D721Med (cell line): ENCODE measurements around the gene HNRNPA2B1.

Source experiments
- DNase-seq: peaks from one replicate; pipeline ENCODE4 v3.0.0; 2011; ENCODE audit warnings: low spot score; ENCODE audit not compliant: insufficient read length
- FAIRE-seq: peaks from 2 replicates; lab custom pipeline; 2011; peaks lifted over from hg19 to GRCh38; lab: Jason Lieb, UNC
- TF ChIP-seq, protein P1 (sequence below): IDR thresholded peaks from 2 replicates; pipeline ENCODE4 v1.5.1; 2012; ENCODE audit warnings: mild to moderate bottlenecking, control low read depth; ENCODE audit not compliant: insufficient read depth; ENCODE audit errors: missing control alignments

Gene HNRNPA2B1

DNA sequence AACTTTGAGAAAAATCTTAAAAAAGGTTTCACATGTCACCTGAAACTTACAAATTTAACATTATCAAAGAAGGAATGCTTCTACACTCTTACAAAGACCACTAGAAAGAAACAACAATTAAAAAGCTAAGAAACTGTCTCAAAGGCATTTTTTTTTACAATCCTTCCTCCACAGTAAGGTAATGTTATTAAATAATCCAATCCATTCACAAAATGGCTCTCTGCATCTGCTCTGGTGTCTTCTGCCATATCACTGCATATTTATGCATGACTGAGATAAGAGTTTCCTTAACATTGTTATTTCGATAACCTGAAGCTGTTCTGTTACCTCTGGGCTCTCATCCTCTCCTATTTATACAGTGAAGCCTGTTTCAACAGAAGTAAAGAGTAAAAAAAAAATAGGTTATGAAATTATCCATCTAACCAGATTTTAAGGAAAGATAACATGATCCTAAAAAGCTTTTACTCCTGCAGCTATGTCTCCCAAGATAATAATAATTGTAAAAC lies 8.5 kb downstream of the HNRNPA2B1 start:
- DNase-seq (no peak), FAIRE-seq (no peak)

DNA sequence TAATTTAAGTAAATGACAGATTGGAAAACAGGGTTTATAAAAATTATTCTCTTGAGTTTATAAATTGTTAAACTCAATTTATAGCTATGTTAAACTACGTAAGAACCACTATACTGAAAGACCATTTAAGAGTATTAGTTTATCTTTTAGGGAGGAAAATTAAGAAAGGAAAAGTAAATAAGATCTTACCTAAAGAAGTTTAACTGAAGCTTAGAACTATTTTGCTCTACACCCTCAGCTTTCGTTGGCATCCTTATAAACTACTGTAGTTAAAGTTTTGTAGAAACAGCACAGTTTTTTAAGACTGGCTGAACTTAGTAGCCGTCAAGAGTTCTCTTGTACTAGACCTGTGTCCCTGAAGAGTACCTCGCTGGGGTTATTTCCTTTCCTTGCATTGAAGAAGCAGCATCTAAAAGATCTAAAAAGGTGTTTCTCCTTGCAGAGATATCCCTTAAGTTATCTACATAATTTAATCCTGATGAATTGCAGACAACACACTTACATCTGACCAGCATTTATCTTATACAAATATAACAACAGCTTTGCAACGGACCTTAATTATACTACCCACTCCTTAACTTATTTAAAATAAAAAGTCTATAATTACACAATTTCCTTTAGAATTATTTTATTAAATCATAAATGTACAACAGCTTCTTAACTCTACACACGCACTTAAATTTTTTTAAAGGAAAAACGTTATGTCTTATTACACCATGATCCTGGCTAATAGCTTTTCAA lies 9.1 kb downstream of the HNRNPA2B1 start:
- FAIRE-seq (no peak), DNase-seq (no peak)
- TF ChIP-seq, protein P1, sequence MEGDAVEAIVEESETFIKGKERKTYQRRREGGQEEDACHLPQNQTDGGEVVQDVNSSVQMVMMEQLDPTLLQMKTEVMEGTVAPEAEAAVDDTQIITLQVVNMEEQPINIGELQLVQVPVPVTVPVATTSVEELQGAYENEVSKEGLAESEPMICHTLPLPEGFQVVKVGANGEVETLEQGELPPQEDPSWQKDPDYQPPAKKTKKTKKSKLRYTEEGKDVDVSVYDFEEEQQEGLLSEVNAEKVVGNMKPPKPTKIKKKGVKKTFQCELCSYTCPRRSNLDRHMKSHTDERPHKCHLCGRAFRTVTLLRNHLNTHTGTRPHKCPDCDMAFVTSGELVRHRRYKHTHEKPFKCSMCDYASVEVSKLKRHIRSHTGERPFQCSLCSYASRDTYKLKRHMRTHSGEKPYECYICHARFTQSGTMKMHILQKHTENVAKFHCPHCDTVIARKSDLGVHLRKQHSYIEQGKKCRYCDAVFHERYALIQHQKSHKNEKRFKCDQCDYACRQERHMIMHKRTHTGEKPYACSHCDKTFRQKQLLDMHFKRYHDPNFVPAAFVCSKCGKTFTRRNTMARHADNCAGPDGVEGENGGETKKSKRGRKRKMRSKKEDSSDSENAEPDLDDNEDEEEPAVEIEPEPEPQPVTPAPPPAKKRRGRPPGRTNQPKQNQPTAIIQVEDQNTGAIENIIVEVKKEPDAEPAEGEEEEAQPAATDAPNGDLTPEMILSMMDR, result no peak

More for the DNA sequence above, 8.5 kb downstream of the HNRNPA2B1 start:
- TF ChIP-seq, protein P1, result no peak

DNA sequence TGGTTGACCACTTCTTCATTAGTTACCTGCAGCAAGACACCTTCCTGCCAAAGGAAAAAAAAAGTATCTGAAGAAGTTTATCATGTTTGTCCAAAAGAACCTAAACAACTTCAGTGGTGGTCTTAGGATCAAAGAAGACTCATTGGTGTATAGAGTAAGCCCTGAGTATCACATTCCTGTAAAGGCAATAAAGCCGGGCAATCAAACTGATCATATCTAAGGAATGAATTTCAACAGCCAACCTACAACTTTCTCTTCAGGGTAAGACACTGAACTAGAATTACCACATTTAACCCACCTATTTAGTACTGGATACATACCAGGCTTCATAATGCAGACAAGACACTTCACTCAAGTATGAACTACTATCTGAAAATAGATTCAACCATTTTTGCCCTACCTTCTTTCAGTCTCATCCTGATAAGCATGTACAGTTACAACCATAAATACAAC lies 10.1 kb downstream of the HNRNPA2B1 start:
- TF ChIP-seq, protein P1, result no peak
- DNase-seq (no peak), FAIRE-seq (no peak)

DNA sequence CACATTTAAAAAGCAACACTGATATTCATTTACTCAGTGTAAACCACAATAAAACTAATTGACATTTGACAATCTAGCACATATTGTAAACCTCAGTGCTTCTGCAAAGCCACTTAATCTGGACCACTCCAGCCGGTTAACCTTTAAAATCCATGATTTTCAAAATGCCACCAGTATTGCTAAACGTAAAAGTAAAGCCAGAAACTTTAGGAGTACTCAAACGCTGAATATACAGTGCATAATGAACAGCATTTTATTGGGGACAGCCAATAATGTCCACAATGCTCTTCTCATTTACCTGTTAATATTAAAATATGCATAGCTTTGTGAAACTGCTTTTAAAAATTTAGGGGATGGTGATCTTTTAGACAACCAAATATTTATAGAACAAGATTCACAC lies 10.8 kb downstream of the HNRNPA2B1 start:
- TF ChIP-seq, protein P1, result no peak
- no peak for FAIRE-seq
- no peak for DNase-seq

DNA sequence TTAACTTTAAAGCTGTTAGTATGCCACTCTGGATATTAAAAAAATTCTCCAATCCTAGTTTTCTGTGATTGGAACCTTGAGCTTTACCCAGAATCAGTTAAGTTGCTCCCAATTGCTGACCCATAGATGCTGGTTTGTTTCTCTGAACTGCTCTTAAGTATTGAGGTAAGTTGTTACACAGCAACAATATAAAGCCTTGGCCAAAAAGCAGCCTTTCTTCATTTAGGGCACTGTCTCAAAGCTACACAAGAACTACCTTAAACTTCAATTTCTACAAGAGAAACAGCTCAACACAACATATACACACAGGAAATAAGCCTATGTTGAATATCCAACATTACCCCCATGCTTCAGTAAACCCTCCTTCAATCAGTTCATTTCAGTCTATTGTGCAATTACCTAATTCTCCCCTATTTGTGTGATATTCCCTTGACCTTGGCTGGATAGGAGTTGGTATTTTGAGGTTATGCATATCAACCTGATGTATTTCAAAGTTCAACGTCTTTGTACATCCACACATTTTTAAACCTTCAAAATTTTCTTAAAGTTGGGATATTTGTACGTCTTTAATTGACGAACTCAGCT lies 11.5 kb downstream of the HNRNPA2B1 start:
- TF ChIP-seq, protein P1, result no peak
- DNase-seq (no peak), FAIRE-seq (no peak)

DNA sequence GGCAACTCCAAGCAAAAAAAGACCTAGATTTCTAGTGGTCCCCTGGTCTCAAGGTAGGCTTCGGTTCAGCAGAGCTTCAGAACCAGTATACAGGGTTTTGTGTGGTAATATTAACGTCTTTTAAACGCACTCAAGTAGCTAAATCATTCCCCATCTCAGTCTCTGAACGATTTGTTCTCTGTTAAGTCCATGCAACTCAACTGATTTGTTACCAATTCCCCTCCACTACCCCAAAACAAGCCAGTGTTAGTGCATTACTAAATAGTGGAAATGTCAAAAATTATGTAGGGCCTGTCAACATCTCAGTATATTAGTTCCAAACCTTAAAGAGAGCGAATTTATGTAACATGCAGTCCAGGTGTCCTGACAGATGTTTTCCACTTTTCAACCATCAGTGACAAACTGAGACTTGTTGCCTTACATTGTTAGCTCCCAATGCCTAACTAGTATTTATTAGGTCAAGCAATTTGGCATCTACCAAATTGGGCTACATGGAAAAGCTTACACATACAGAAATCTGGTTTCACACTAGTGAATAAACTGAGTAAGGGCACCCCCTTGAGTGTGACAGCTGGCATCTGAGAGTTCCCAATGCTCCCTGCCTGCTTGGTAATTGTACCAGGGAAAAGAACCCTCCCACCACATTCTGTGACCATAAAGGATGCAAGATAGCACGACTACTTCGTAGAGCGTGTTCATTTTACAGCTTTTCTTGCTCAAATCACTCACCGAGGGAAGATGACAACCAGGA lies 12.2 kb downstream of the HNRNPA2B1 start:
- TF ChIP-seq, protein P1, result no peak
- DNase-seq (no peak), FAIRE-seq (no peak)
